Amniotic epithelial cell (primary cell): ENCODE data around the gene STC2.

ENCODE experiments used
- DNase-seq: peaks from one replicate; pipeline ENCODE4 v3.0.0-alpha.2; 2010; ENCODE audit warnings: low read depth

The STC2 gene

GRCh38 chr5:173329491-173330337 is 1.5 kb upstream of the STC2 start:
- no peak for DNase-seq

GRCh38 chr5:173328844-173329490 is 753 bp upstream of the STC2 start:
- peak; percentile 55 for DNase-seq

DNA sequence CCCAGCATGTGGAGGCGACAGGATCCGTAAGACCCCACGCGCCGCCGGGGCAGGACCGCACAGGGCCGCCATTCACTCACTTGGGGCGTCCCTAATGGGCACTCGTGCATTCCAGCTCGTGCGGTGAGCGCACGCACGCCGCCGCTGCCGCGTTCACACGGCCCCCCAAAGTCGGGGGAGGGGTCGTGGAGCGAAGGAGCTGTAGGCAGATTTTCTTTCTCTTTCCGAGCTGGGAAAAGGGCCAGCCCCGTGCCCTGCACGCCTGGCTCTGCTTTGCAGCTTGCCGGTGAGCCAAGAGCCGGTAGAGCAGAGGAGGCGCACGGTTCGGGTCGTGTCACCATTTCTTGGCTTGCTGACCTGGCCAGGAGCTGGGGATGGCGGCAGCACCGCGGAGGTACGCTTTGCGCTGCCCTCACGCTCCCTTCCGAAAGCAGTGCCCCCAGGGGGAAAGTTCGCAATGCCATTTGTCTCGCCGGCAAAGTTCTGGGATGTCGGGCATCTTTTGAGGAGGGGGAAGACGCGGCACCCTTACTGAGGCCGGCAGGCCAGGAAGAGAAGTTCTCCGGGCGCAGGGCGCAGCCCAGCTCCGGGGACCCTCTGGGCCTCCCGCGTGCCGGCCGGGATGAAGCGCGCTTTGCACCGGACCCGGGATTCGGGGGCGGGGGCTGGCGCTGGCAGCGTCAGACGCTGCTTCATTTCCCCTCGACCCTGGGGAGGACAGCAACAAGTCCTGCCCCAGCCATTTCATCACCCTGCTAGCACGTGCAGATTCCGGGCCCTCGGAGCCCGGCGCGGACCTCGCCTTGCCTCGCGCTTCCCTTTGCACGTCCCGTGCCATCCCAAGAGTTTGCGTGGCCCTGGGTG is 898 bp downstream of the STC2 start:
- DNase-seq = peak; percentile 50

- peak; percentile 89 for DNase-seq
These were observed 1.7 kb downstream of the STC2 start for GRCh38 chr5:173326501-173326960.

- DNase-seq = no peak
These were observed 3.0 kb downstream of the STC2 start for GRCh38 chr5:173325091-173325698.

DNA sequence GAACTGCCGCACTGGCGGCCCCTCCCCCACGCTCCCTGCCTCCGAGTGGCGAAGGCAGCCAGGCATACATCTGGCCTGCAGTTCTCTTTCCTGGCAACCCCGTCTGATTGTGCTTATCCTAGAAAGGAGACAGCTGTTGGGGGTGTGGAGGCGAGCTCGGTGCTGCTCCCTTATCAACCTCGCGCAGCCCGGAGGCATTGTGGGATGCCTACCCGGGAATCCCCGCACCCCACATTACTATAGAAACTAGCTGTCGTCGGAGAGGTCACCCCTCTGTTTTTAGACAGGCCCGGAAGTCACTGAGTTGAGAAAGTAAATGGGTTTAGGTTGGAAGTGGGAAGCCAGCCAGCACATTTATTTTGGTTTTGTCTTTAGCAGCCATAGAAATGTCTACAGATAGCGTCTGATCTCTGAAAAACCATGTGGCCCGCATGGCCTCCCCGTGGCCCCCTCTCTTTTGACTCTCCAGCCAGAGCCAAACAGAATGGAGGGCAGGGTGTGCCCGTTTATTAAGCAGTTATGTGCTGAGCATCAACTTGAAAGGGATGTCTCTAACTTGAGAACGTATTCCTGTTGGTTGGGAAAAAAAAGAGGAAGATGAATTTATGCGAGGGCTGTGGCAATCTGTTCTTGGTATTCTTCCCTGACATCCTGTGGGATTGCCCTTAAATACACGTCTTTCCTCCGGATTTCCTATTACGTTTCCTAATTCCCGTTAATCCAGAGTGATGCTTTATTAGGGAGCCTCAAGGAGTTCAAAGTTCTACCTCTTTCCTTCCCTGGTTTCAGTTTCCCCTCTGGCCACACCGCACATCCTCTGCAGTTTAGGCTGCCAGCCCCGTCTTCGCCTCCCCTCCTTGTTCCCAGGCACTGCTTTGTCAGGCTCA is 3.9 kb downstream of the STC2 start:
- DNase-seq = peak; percentile 68

DNA sequence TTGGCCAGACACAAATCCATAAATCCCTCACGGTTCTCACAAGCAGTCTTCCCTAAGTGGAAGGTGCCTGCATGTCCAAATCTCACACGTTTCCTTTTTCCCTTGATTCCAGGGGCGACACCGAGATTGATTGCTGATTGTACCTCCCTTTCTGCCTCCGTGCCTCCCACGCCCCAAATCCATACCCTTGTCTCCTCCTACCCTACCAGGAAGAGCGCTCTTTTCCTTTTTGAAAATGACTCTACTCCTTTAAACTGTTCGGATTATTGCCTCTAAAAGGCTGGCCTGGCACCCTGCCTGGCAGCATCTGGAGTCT is 4.5 kb downstream of the STC2 start:
- DNase-seq = no peak

DNA sequence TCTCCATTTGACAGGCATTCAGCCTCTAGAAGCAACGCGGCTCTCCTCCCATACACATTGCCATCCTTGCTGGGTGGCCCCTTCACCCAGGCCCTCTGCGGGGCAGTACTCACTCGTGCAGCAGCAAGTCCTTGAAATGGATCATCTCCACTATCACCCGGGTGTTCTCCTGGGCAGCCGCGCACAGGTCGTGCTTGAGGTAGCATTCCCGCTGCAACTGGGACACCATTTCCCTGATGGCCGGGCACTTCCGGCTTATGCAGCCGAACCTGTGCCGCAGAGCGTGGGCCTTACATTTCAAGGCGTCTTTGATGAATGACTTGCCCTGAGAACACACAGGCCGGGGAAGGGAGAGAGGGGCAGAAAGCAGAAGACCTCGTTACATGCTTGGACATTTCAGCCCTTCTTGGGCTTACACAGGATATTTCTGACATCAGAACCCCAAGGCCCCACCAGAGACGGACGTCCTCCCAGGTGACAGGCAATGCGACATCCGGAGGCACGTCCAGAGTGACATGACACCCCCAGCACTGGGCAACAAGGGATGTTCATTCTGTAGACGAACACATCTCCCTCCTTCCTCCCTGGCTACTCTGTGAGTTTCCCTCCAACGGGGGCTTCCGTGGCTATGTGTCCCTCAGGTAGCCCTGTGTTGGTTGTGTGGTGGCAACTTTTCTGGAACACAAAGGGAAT is 5.0 kb downstream of the STC2 start:
- no peak for DNase-seq

DNA sequence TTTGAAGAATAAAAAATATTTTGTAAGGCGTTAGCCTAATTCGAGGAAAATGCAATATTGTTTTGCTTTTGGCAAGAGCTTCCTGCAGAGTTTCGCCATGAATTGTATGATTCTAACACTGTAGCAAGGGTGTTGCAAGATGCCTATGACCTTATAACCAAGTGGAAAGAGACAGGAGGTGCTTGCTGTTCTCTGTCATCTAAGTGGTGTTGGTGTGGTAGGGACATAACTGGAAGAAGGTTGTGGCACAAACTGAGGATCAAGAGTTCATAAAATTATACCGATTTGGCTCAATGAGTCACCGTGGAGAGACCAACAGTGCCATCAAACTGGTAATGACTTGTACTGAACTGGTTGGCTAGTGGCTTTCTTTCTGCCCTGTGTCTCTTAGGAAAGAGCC is 6.3 kb downstream of the STC2 start:
- peak; percentile 67 for DNase-seq

- no peak for DNase-seq
These were observed 8.0 kb downstream of the STC2 start for GRCh38 chr5:173320259-173320658.

- no peak for DNase-seq
These were observed 8.6 kb downstream of the STC2 start for GRCh38 chr5:173319646-173320045.

DNA sequence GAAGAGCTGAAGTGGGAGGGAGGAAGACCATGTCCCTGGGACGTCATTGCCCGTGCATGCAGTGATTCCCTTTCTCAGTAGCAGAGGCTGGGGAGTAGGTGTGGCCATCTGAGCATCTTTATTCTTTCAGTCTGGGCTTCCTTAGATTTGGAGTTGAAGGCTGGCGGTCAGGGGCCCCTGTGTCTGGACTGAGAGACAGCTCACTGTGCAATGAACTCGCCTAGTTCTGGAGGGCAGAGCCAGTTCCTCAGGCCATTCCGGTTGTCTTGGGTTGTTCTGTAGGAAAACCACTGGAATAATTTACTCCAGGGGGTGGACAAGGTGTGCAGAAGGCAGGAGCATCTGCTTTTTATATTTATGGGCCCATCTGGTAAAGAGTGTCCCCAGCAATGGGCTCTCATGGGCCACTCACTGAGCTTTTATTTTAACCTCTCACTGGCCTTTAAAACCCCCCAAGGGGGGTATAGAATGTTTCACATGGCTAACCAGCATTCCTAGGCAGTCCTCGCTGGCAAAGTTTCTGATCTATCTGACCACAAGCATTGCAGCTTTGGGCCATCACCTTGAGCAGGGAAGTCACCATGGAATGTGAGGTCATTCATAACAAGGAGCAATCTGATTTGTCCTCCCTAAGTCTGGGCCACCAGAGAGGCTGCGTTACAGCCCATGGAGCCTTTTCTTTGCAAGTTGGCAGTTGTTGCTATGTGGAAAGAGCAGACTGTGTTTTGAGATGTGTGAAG is 9.2 kb downstream of the STC2 start:
- peak; percentile 33 for DNase-seq

GRCh38 chr5:173318330-173318729 is 9.9 kb downstream of the STC2 start:
- no peak for DNase-seq

DNA sequence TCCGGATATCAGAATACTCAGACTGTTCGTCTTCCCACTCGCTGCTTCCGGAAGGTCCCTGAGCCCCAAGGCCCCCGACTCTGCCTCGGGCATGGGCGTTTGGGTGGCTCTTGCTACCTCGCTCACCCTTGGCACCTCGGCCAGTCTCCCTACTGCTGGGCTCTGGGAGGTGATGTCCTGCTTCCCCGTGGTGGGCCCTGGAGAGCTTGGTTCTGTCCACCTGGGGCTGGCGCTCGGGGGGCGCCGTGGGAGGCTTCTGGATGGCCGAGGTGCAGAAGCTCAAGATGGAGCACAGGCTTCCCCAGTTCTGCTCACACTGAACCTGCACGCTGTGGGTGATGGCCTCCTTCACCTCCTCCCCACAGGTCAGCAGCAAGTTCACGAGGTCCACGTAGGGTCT is 10.4 kb downstream of the STC2 start:
- DNase-seq = no peak

DNA sequence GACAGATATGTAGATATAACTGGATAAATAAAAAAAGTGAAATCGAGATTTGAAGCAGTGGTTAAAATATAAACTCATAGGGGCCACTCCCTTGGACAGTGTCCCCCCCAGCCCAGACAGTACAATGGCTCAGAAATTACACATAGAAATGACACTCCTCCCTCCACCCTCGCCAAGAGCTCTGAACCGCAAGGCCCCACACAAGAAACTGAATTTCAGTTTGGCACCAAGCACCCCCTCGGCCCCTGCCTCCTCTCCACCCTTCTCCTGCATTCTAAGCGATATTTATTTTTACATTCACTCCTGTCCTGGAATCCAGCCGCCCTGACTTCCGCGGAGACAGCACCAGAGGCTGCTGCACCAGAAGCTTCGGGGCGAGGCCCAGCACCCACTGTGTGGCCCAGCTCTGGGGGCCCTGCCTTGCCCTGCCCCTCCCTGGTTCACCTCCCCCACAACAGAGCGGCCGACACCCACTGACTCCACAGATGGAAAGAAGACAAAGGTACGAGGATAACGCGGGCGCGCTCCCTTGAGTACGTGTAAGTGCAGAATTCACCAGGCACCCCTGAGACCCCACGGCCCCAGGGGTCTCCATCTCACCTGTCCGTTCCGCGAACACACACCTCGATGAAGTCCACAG is 11.0 kb downstream of the STC2 start:
- no peak for DNase-seq

DNA sequence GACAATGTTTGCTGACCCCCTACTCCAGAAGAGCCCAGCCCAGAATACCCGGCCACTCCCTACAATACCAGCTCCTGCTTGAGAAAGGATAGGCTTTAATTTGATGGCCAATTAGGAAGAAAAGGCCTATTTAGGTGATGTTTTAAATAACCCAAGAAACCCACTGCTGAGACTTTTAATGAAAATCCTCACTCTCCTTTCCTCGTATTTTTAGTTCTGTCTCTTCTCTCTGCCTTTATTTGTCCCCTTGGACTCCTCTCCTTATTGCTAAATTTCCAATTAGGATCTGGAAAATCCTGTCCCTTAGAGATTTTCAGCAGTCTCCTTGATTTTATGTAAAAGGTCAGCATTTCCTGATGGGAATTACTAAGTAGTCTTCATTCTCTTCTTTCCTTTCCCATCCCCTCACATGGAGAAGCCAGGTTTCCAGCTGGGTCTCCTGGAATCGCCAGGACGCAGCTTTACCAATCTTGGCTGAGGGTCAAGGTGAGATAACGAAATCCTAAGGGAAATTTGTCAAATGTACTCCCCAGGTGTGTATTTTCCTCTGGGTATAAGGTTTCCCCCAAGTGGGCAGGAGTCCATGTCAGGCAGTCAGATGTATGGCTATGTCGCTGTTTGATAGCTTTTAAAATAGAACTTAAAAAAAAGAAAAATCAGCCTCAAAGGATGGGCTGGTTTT is 11.7 kb downstream of the STC2 start:
- DNase-seq = no peak

GRCh38 chr5:173315495-173316338 is 12.5 kb downstream of the STC2 start:
- peak; percentile 89 for DNase-seq
